Measurements from ENCODE around the gene UGT1A8.
"Not testable (repeated sequence)": the region's sequence is repeated elsewhere in the genome, so short reads cannot be mapped to it uniquely, and the experiment has no call there.

Gene UGT1A8

GRCh38 chr2:233584210-233584609 is 33.2 kb upstream of the UGT1A8 start:
- WGBS (ENCODE audit: extremely low coverage, insufficient coverage, low lambda C conversion rate) = no CpG with 5 or more reads among the region's 1 CpG
- Histone ChIP-seq H3K27ac (ENCODE audit: low read depth, low read length) (no peak overlapping the region), H3K18ac (ENCODE audit: low read length) (no peak overlapping the region), H3K27me3 (ENCODE audit: insufficient read depth, low read length, poor library complexity) (no peaks in the 10 kb centered on the region), H3K4me1 (ENCODE audit: control insufficient read depth, low read depth, low read length) (no peaks in the 10 kb centered on the region), H3K4ac (ENCODE audit: low read depth, low read length) (no peak overlapping the region), H3K23ac (ENCODE audit: low read length) (no peak overlapping the region), H3K36me3 (ENCODE audit: control insufficient read depth, insufficient read depth, low read length) (no peaks in the 10 kb centered on the region), H4K8ac (ENCODE audit: low read depth, low read length) (no peak overlapping the region), H2BK5ac (ENCODE audit: low read length) (no peak overlapping the region), H3K79me2 (ENCODE audit: control insufficient read depth, insufficient read depth, low read length) (no peaks in the 10 kb centered on the region), H3K9ac (ENCODE audit: low read length) (no peak overlapping the region), H2AK5ac (ENCODE audit: low read length) (no peak overlapping the region), H2BK120ac (ENCODE audit: low read depth, low read length) (no peak overlapping the region), H3K4me3 (ENCODE audit: low read length) (no peak overlapping the region), H4K5ac (ENCODE audit: low read length) (no peak overlapping the region), H3K4me2 (ENCODE audit: low read length) (no peak overlapping the region), H3K79me1 (ENCODE audit: low read length) (no peaks in the 10 kb centered on the region), H2BK15ac (replicated peaks; ENCODE audit: low read depth) (no peak overlapping the region), H3K56ac (ENCODE audit: low read length) (no peak overlapping the region)
- no peak for DNase-seq

GRCh38 chr2:233588400-233588799 is 29.0 kb upstream of the UGT1A8 start:
- Histone ChIP-seq H2BK15ac (replicated peaks; ENCODE audit: low read depth) (no peak overlapping the region), H3K27me3 (ENCODE audit: insufficient read depth, low read length, poor library complexity) (no peaks in the 10 kb centered on the region), H4K8ac (ENCODE audit: low read depth, low read length) (no peak overlapping the region), H3K79me2 (ENCODE audit: control insufficient read depth, insufficient read depth, low read length) (no peaks in the 10 kb centered on the region), H3K23ac (ENCODE audit: low read length) (no peak overlapping the region), H3K4me2 (ENCODE audit: low read length) (no peak overlapping the region), H2AK5ac (ENCODE audit: low read length) (no peak overlapping the region), H3K4ac (ENCODE audit: low read depth, low read length) (no peak overlapping the region), H2BK5ac (ENCODE audit: low read length) (no peak overlapping the region), H3K27ac (ENCODE audit: low read depth, low read length) (no peak overlapping the region), H3K79me1 (ENCODE audit: low read length) (no peaks in the 10 kb centered on the region), H3K4me1 (ENCODE audit: control insufficient read depth, low read depth, low read length) (no peaks in the 10 kb centered on the region), H4K5ac (ENCODE audit: low read length) (no peak overlapping the region), H3K9ac (ENCODE audit: low read length) (no peak overlapping the region), H3K18ac (ENCODE audit: low read length) (no peak overlapping the region), H3K56ac (ENCODE audit: low read length) (no peak overlapping the region), H2BK120ac (ENCODE audit: low read depth, low read length) (no peak overlapping the region), H3K36me3 (ENCODE audit: control insufficient read depth, insufficient read depth, low read length) (no peaks in the 10 kb centered on the region), H3K4me3 (ENCODE audit: low read length) (no peak overlapping the region)
- DNase-seq = no peak
- WGBS (ENCODE audit: extremely low coverage, insufficient coverage, low lambda C conversion rate) = 100% methylated on average over 1 of the region's 2 CpGs

- not testable (repeated sequence) for H2BK15ac ChIP-seq (replicated peaks; ENCODE audit: low read depth); H3K79me2 ChIP-seq (ENCODE audit: control insufficient read depth, insufficient read depth, low read length); H3K18ac ChIP-seq (ENCODE audit: low read length); H3K9ac ChIP-seq (ENCODE audit: low read length); H3K4me1 ChIP-seq (ENCODE audit: control insufficient read depth, low read depth, low read length); H2AK5ac ChIP-seq (ENCODE audit: low read length); H2BK120ac ChIP-seq (ENCODE audit: low read depth, low read length); H3K36me3 ChIP-seq (ENCODE audit: control insufficient read depth, insufficient read depth, low read length); H3K4me3 ChIP-seq (ENCODE audit: low read length); H4K8ac ChIP-seq (ENCODE audit: low read depth, low read length); H3K56ac ChIP-seq (ENCODE audit: low read length); H2BK5ac ChIP-seq (ENCODE audit: low read length); DNase-seq; H4K5ac ChIP-seq (ENCODE audit: low read length); H3K4me2 ChIP-seq (ENCODE audit: low read length); H3K27ac ChIP-seq (ENCODE audit: low read depth, low read length); H3K79me1 ChIP-seq (ENCODE audit: low read length); H3K27me3 ChIP-seq (ENCODE audit: insufficient read depth, low read length, poor library complexity); H3K4ac ChIP-seq (ENCODE audit: low read depth, low read length); H3K23ac ChIP-seq (ENCODE audit: low read length)
- WGBS (ENCODE audit: extremely low coverage, insufficient coverage, low lambda C conversion rate) = no CpG with 5 or more reads among the region's 1 CpG
These were observed 24.7 kb upstream of the UGT1A8 start for GRCh38 chr2:233592706-233593105.

- Histone ChIP-seq H3K9ac (ENCODE audit: low read length) (no peak overlapping the region), H4K8ac (ENCODE audit: low read depth, low read length) (no peak overlapping the region), H3K23ac (ENCODE audit: low read length) (no peak overlapping the region), H3K4me3 (ENCODE audit: low read length) (no peak overlapping the region), H3K36me3 (ENCODE audit: control insufficient read depth, insufficient read depth, low read length) (no peaks in the 10 kb centered on the region), H3K27me3 (ENCODE audit: insufficient read depth, low read length, poor library complexity) (no peaks in the 10 kb centered on the region), H3K18ac (ENCODE audit: low read length) (no peak overlapping the region), H2AK5ac (ENCODE audit: low read length) (no peak overlapping the region), H3K4me2 (ENCODE audit: low read length) (no peak overlapping the region), H3K56ac (ENCODE audit: low read length) (no peak overlapping the region), H3K4me1 (ENCODE audit: control insufficient read depth, low read depth, low read length) (no peaks in the 10 kb centered on the region), H2BK120ac (ENCODE audit: low read depth, low read length) (no peak overlapping the region), H3K4ac (ENCODE audit: low read depth, low read length) (no peak overlapping the region), H4K5ac (ENCODE audit: low read length) (no peak overlapping the region), H3K79me2 (ENCODE audit: control insufficient read depth, insufficient read depth, low read length) (no peaks in the 10 kb centered on the region), H3K79me1 (ENCODE audit: low read length) (no peaks in the 10 kb centered on the region), H2BK15ac (replicated peaks; ENCODE audit: low read depth) (no peak overlapping the region), H3K27ac (ENCODE audit: low read depth, low read length) (no peak overlapping the region), H2BK5ac (ENCODE audit: low read length) (no peak overlapping the region)
- DNase-seq = no peak
- no CpG with 5 or more reads among the region's 8 CpGs for WGBS (ENCODE audit: extremely low coverage, insufficient coverage, low lambda C conversion rate)
These were observed 24.2 kb upstream of the UGT1A8 start for GRCh38 chr2:233593201-233593600.

- no peak for DNase-seq
- H3K27ac ChIP-seq (ENCODE audit: low read depth, low read length) = no peak overlapping the region
- no peak overlapping the region for H3K4me3 ChIP-seq (ENCODE audit: low read length)
- no peak overlapping the region for H3K18ac ChIP-seq (ENCODE audit: low read length)
- H3K79me2 ChIP-seq (ENCODE audit: control insufficient read depth, insufficient read depth, low read length) = no peaks in the 10 kb centered on the region
- H2BK15ac ChIP-seq (replicated peaks; ENCODE audit: low read depth) = no peak overlapping the region
- no peak overlapping the region for H3K4ac ChIP-seq (ENCODE audit: low read depth, low read length)
- H2AK5ac ChIP-seq (ENCODE audit: low read length) = no peak overlapping the region
- no peak overlapping the region for H4K5ac ChIP-seq (ENCODE audit: low read length)
- H2BK5ac ChIP-seq (ENCODE audit: low read length) = no peak overlapping the region
- H3K23ac ChIP-seq (ENCODE audit: low read length) = no peak overlapping the region
- H3K9ac ChIP-seq (ENCODE audit: low read length) = no peak overlapping the region
- WGBS (ENCODE audit: extremely low coverage, insufficient coverage, low lambda C conversion rate) = no CpG with 5 or more reads among the region's 1 CpG
- H2BK120ac ChIP-seq (ENCODE audit: low read depth, low read length) = no peak overlapping the region
- no peak overlapping the region for H3K4me2 ChIP-seq (ENCODE audit: low read length)
- H4K8ac ChIP-seq (ENCODE audit: low read depth, low read length) = no peak overlapping the region
- no peak overlapping the region for H3K56ac ChIP-seq (ENCODE audit: low read length)
- H3K36me3 ChIP-seq (ENCODE audit: control insufficient read depth, insufficient read depth, low read length) = no peaks in the 10 kb centered on the region
- no peaks in the 10 kb centered on the region for H3K79me1 ChIP-seq (ENCODE audit: low read length)
- no peaks in the 10 kb centered on the region for H3K4me1 ChIP-seq (ENCODE audit: control insufficient read depth, low read depth, low read length)
- no peaks in the 10 kb centered on the region for H3K27me3 ChIP-seq (ENCODE audit: insufficient read depth, low read length, poor library complexity)
These were observed 19.9 kb upstream of the UGT1A8 start for GRCh38 chr2:233597522-233597921.

- H3K4me2 ChIP-seq (ENCODE audit: low read length) = no peak overlapping the region
- no peak overlapping the region for H3K23ac ChIP-seq (ENCODE audit: low read length)
- no peak overlapping the region for H3K4me3 ChIP-seq (ENCODE audit: low read length)
- H2BK5ac ChIP-seq (ENCODE audit: low read length) = no peak overlapping the region
- no peak overlapping the region for H4K5ac ChIP-seq (ENCODE audit: low read length)
- no peaks in the 10 kb centered on the region for H3K79me2 ChIP-seq (ENCODE audit: control insufficient read depth, insufficient read depth, low read length)
- no peak overlapping the region for H3K56ac ChIP-seq (ENCODE audit: low read length)
- H3K9ac ChIP-seq (ENCODE audit: low read length) = no peak overlapping the region
- no peak overlapping the region for H3K4ac ChIP-seq (ENCODE audit: low read depth, low read length)
- H3K4me1 ChIP-seq (ENCODE audit: control insufficient read depth, low read depth, low read length) = no peaks in the 10 kb centered on the region
- H2BK15ac ChIP-seq (replicated peaks; ENCODE audit: low read depth) = no peak overlapping the region
- H2BK120ac ChIP-seq (ENCODE audit: low read depth, low read length) = no peak overlapping the region
- WGBS (ENCODE audit: extremely low coverage, insufficient coverage, low lambda C conversion rate) = no CpG with 5 or more reads among the region's 3 CpGs
- no peaks in the 10 kb centered on the region for H3K79me1 ChIP-seq (ENCODE audit: low read length)
- H4K8ac ChIP-seq (ENCODE audit: low read depth, low read length) = no peak overlapping the region
- H3K27me3 ChIP-seq (ENCODE audit: insufficient read depth, low read length, poor library complexity) = no peaks in the 10 kb centered on the region
- no peaks in the 10 kb centered on the region for H3K36me3 ChIP-seq (ENCODE audit: control insufficient read depth, insufficient read depth, low read length)
- no peak overlapping the region for H2AK5ac ChIP-seq (ENCODE audit: low read length)
- no peak overlapping the region for H3K18ac ChIP-seq (ENCODE audit: low read length)
- no peak for DNase-seq
- H3K27ac ChIP-seq (ENCODE audit: low read depth, low read length) = no peak overlapping the region
These were observed 18.5 kb upstream of the UGT1A8 start for GRCh38 chr2:233598952-233599351.
